Measurements from ENCODE around the gene CCDC91.

- TF ChIP-seq POLR2A (IDR thresholded peaks at IDR 0.05) = no peak
- TF ChIP-seq, protein P1, sequence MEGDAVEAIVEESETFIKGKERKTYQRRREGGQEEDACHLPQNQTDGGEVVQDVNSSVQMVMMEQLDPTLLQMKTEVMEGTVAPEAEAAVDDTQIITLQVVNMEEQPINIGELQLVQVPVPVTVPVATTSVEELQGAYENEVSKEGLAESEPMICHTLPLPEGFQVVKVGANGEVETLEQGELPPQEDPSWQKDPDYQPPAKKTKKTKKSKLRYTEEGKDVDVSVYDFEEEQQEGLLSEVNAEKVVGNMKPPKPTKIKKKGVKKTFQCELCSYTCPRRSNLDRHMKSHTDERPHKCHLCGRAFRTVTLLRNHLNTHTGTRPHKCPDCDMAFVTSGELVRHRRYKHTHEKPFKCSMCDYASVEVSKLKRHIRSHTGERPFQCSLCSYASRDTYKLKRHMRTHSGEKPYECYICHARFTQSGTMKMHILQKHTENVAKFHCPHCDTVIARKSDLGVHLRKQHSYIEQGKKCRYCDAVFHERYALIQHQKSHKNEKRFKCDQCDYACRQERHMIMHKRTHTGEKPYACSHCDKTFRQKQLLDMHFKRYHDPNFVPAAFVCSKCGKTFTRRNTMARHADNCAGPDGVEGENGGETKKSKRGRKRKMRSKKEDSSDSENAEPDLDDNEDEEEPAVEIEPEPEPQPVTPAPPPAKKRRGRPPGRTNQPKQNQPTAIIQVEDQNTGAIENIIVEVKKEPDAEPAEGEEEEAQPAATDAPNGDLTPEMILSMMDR (IDR thresholded peaks at IDR 0.05) = no peak
These were observed 125.8 kb downstream of the CCDC91 start for GRCh38 chr12:28316049-28316448.
